GM12801 (cell line): Measurements from ENCODE around the gene SH2D3C.

Experiments
- CTCF ChIP-seq: IDR thresholded peaks from one replicate; pipeline ENCODE4 v1.5.1; 2011; ENCODE audit warnings: control low read depth; ENCODE audit not compliant: insufficient read length; ENCODE audit errors: extremely low read depth

The SH2D3C gene

DNA sequence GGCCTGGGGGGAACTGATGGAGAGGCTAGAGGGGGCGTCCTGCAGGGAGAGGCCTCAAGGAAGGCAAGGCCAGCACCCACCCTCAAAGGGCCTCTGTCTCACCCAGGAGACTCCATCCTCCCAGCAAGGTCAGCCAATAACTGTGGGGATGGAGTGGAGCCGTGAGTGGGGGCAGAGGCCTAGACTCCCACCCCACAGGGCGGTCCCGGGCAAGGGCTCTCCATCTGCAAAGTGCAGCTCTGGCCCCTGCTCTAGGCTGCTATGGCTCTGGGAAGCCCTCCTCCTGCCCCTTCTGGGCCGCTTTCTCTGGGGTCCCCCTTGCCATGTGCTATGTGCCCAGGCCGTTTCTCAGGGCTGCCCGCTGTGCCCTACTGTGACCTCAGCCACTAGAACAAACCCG, 38.3 kb upstream of the SH2D3C start:
- no peak for TF ChIP-seq CTCF

DNA sequence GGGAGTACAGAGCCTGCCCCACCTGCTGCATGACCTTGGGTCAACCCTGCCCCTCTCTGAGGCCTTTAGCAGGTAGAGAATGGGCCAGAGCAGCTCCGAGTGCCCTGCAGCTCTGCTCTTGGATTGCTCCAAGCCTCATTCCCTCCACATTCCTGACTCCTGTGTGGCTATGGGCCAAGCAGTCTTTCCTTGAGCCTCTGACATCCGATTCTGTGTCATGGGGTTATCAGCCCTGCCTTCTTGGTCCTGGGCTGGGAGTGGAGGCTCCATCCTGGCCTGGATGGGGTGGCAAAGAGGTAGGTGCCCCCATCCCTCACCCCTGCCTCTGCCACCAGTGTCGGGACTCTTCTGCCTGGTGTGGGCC, 37.9 kb upstream of the SH2D3C start:
- TF ChIP-seq CTCF = no peak

- no peak for TF ChIP-seq CTCF
These were observed 37.3 kb upstream of the SH2D3C start for GRCh38 chr9:127815512-127816361.

DNA sequence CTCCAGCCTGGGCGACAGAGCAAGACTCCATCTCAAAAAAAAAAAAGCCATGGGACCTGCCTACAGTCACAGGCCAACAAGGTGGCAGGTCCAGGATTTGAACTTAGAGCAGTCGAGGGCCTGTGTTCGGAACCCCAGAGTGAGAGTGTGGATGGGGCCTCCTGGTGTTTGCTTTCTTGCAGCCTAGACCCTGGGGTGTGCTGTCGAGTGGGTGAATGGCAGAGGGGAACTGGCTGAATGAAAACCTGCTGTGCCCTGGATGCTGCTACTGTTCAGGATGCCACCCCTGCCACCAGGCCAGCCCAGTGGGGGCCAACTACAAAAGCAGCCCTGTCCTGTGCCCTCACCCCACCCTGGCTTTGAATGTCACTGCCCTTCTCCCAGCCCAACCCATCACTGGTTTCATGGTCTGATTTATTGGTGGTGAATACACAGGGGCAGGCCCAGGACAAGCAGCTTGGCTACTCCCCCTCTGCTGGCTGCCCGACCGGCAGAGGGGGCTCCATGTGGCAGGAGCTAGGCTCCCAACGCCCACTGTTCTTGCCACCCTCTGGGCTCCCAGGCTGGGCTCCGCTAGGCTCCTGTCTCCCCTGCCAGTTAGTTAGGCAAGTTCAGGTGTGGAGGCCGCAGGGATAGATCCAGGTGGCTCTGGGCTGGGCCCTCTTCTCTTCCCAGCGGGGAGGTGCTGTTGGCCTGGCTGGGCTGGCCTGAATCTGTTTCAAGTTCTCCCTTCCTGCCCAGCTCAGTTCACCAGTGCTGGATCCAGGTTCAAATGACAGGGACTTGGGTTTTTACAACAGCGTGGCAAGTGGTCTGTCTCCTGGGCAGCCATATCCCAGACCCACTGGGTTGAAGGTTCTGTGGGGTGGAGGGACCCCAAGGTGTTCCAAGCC, 36.4 kb upstream of the SH2D3C start:
- no peak for TF ChIP-seq CTCF

- no peak for TF ChIP-seq CTCF
These were observed 35.3 kb upstream of the SH2D3C start for GRCh38 chr9:127813686-127814226.

DNA sequence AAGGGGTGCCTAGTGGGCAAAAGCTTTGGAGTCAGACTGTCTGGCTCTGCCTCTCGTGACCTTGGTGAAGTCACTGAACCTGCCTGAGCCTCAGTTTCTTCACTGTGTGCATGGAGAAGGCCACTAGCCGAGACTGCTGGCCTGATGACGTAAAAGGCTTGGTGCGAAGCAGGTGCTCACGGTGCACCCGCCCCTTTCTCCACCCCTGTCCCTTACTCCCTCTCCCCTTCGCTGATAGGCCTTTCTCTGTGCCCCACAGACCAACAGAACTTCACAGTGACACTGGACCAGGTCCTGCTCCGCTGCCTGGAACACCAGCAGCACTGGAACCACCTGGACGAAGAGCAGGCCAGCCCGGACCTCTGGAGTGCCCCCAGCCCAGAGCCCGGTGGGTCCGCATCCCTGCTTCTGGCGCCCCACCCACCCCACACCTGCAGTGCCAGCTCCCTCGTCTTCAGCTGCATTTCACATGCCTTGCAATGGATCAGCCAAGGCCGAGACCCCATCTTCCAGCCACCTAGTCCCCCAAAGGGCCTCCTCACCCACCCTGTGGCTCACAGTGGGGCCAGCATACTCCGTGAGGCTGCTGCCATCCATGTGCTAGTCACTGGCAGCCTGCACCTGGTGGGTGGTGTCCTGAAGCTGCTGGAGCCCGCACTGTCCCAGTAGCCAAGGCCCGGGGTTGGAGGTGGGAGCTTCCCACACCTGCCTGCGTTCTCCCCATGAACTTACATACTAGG, 34.6 kb upstream of the SH2D3C start:
- no peak for TF ChIP-seq CTCF

GRCh38 chr9:127812011-127812410, 33.5 kb upstream of the SH2D3C start:
- no peak for TF ChIP-seq CTCF
